Activated T-cell treated with anti-CD3 and anti-CD28 coated beads, Interleukin-2, amount 50 U/mL, for 4 hours (primary cell): ENCODE results near the gene PBX1. TPM values are rescaled to one million over a fixed set of nuclear protein-coding genes. Genes with fewer than 3 reads are reported as not detected.

Experiments
- ATAC-seq, 2 donors: fragments of 200-7000 bp; cut with Tn5 transposase; one replicate each; pipeline ENCODE4 v1.10.0; 2021
- DNase-seq: peaks from one replicate; pipeline ENCODE4 v3.0.0-alpha.2; 2020
- H3K27me3 Mint-ChIP-seq: one replicate; pipeline ENCODE4 v1.8.0; 2021; ENCODE audit warnings: low read depth, mixed read lengths
- H3K36me3 Mint-ChIP-seq: one replicate; pipeline ENCODE4 v1.8.0; 2022; ENCODE audit warnings: mixed read lengths; ENCODE audit not compliant: insufficient read depth
- H3K4me1 Mint-ChIP-seq: one replicate; pipeline ENCODE4 v1.8.0; 2021; ENCODE audit warnings: low read depth, mixed read lengths
- H3K4me3 Mint-ChIP-seq: one replicate; pipeline ENCODE4 v1.8.0; 2021; ENCODE audit warnings: mild to moderate bottlenecking, moderate library complexity, mixed read lengths
- H3K9me3 Mint-ChIP-seq: one replicate; pipeline ENCODE4 v1.8.0; 2021; ENCODE audit warnings: mixed read lengths
- total RNA-seq, 3 donors: library from RNA; stranded (reverse); gene quantifications; one replicate each; pipeline ENCODE4 v1.2.1, GENCODE V29; 2021

The PBX1 gene
- total RNA-seq, 3 donors from 2014 or later = 0.41 to 0.48 (median 0.47) TPM

- no peaks in the 10 kb centered on the region for H3K27me3 Mint-ChIP-seq
- ATAC-seq (no peak), DNase-seq (no peak)
- no peaks in the 10 kb centered on the region for H3K36me3 Mint-ChIP-seq
- H3K4me1 Mint-ChIP-seq = no peaks in the 10 kb centered on the region
- no peaks in the 10 kb centered on the region for H3K9me3 Mint-ChIP-seq
- no peak overlapping the region for H3K4me3 Mint-ChIP-seq
Measured at GRCh38 chr1:164742745-164743144, 183.8 kb downstream of the PBX1 start.

- ATAC-seq = no peak
- H3K27me3 Mint-ChIP-seq = no peaks in the 10 kb centered on the region
Measured at GRCh38 chr1:164743976-164744375, 185.0 kb downstream of the PBX1 start.

GRCh38 chr1:164745736-164746135 is 186.8 kb downstream of the PBX1 start:
- no peaks in the 10 kb centered on the region for H3K9me3 Mint-ChIP-seq
- H3K4me1 Mint-ChIP-seq = no peaks in the 10 kb centered on the region
- H3K36me3 Mint-ChIP-seq = no peaks in the 10 kb centered on the region
- no peak overlapping the region for H3K4me3 Mint-ChIP-seq
- no peaks in the 10 kb centered on the region for H3K27me3 Mint-ChIP-seq
- ATAC-seq (no peak), DNase-seq (no peak)

More at GRCh38 chr1:164743976-164744375, 185.0 kb downstream of the PBX1 start:
- Mint-ChIP-seq H3K4me3 (no peak overlapping the region), H3K9me3 (no peaks in the 10 kb centered on the region), H3K36me3 (no peaks in the 10 kb centered on the region), H3K4me1 (no peaks in the 10 kb centered on the region)
- no peak for DNase-seq

GRCh38 chr1:164746632-164747031 is 187.6 kb downstream of the PBX1 start:
- ATAC-seq (no peak), DNase-seq (no peak)
- no peaks in the 10 kb centered on the region for H3K9me3 Mint-ChIP-seq
- no peaks in the 10 kb centered on the region for H3K27me3 Mint-ChIP-seq
- no peak overlapping the region for H3K4me3 Mint-ChIP-seq
- H3K36me3 Mint-ChIP-seq = no peaks in the 10 kb centered on the region
- no peaks in the 10 kb centered on the region for H3K4me1 Mint-ChIP-seq

GRCh38 chr1:164748253-164748899 is 189.4 kb downstream of the PBX1 start:
- ATAC-seq (no peak), DNase-seq (no peak)
- Mint-ChIP-seq H3K9me3 (no peaks in the 10 kb centered on the region), H3K4me3 (no peak overlapping the region), H3K27me3 (no peaks in the 10 kb centered on the region), H3K36me3 (no peaks in the 10 kb centered on the region), H3K4me1 (no peaks in the 10 kb centered on the region)

GRCh38 chr1:164753521-164754077 is 194.6 kb downstream of the PBX1 start:
- Mint-ChIP-seq H3K9me3 (peaks cover 3% of the 10 kb centered on the region), H3K4me1 (no peaks in the 10 kb centered on the region), H3K4me3 (no peak overlapping the region), H3K27me3 (no peaks in the 10 kb centered on the region), H3K36me3 (no peaks in the 10 kb centered on the region)
- no peak for DNase-seq
- no peak for ATAC-seq

GRCh38 chr1:164754088-164754600 is 195.2 kb downstream of the PBX1 start:
- no peak for DNase-seq
- Mint-ChIP-seq H3K36me3 (no peaks in the 10 kb centered on the region), H3K4me1 (no peaks in the 10 kb centered on the region), H3K27me3 (no peaks in the 10 kb centered on the region), H3K4me3 (no peak overlapping the region), H3K9me3 (peaks cover 3% of the 10 kb centered on the region)
- ATAC-seq = no peak

GRCh38 chr1:164755690-164756089 is 196.7 kb downstream of the PBX1 start:
- no peak for DNase-seq
- H3K4me1 Mint-ChIP-seq = no peaks in the 10 kb centered on the region

GRCh38 chr1:164756741-164757140 is 197.8 kb downstream of the PBX1 start:
- Mint-ChIP-seq H3K36me3 (no peaks in the 10 kb centered on the region), H3K9me3 (peaks cover 3% of the 10 kb centered on the region), H3K4me3 (no peak overlapping the region), H3K27me3 (no peaks in the 10 kb centered on the region), H3K4me1 (no peaks in the 10 kb centered on the region)
- ATAC-seq = no peak
- no peak for DNase-seq

More at GRCh38 chr1:164755690-164756089, 196.7 kb downstream of the PBX1 start:
- Mint-ChIP-seq H3K27me3 (no peaks in the 10 kb centered on the region), H3K4me3 (no peak overlapping the region), H3K9me3 (peaks cover 3% of the 10 kb centered on the region), H3K36me3 (no peaks in the 10 kb centered on the region)
- no peak for ATAC-seq

- no peak for ATAC-seq
Measured at GRCh38 chr1:164757625-164758024, 198.6 kb downstream of the PBX1 start.

GRCh38 chr1:164759144-164759920 is 200.3 kb downstream of the PBX1 start:
- H3K27me3 Mint-ChIP-seq = no peaks in the 10 kb centered on the region
- H3K36me3 Mint-ChIP-seq = no peaks in the 10 kb centered on the region
- no peak overlapping the region for H3K4me3 Mint-ChIP-seq
- no peaks in the 10 kb centered on the region for H3K4me1 Mint-ChIP-seq
- H3K9me3 Mint-ChIP-seq = peaks cover 3% of the 10 kb centered on the region
- ATAC-seq (no peak), DNase-seq (no peak)

More at GRCh38 chr1:164757625-164758024, 198.6 kb downstream of the PBX1 start:
- no peak for DNase-seq
- Mint-ChIP-seq H3K9me3 (peaks cover 3% of the 10 kb centered on the region), H3K36me3 (no peaks in the 10 kb centered on the region), H3K4me1 (no peaks in the 10 kb centered on the region), H3K4me3 (no peak overlapping the region), H3K27me3 (no peaks in the 10 kb centered on the region)

- no peak for DNase-seq
- H3K9me3 Mint-ChIP-seq = peaks cover 3% of the 10 kb centered on the region
- ATAC-seq = no peak
- H3K36me3 Mint-ChIP-seq = no peaks in the 10 kb centered on the region
- no peaks in the 10 kb centered on the region for H3K4me1 Mint-ChIP-seq
- no peak overlapping the region for H3K4me3 Mint-ChIP-seq
- no peaks in the 10 kb centered on the region for H3K27me3 Mint-ChIP-seq
Measured at GRCh38 chr1:164759979-164760469, 201.0 kb downstream of the PBX1 start.

- H3K4me1 Mint-ChIP-seq = no peaks in the 10 kb centered on the region
- H3K9me3 Mint-ChIP-seq = peaks cover 3% of the 10 kb centered on the region
- ATAC-seq = no peak
- H3K4me3 Mint-ChIP-seq = no peak overlapping the region
- no peak for DNase-seq
- H3K36me3 Mint-ChIP-seq = no peaks in the 10 kb centered on the region
- no peaks in the 10 kb centered on the region for H3K27me3 Mint-ChIP-seq
Measured at GRCh38 chr1:164760569-164760968, 201.6 kb downstream of the PBX1 start.

- no peak for ATAC-seq
- H3K4me3 Mint-ChIP-seq = no peak overlapping the region
- peaks cover 3% of the 10 kb centered on the region for H3K9me3 Mint-ChIP-seq
- H3K36me3 Mint-ChIP-seq = no peaks in the 10 kb centered on the region
- DNase-seq = no peak
- H3K27me3 Mint-ChIP-seq = no peaks in the 10 kb centered on the region
- H3K4me1 Mint-ChIP-seq = no peaks in the 10 kb centered on the region
Measured at GRCh38 chr1:164761009-164761408, 202.0 kb downstream of the PBX1 start.
